ENCODE data around the gene RALGAPB. TPM values are rescaled to one million over a fixed set of nuclear protein-coding genes. Genes with fewer than 3 reads are reported as not detected.

RALGAPB gene
- total RNA-seq, 1 experiment from 2014 or later, result 24.0 TPM

GRCh38 chr20:38615283-38615682 lies 142.6 kb downstream of the RALGAPB start:
- POLR2A ChIA-PET, result no interaction called here
- no peak for ATAC-seq

More at GRCh38 chr20:38615283-38615682, 142.6 kb downstream of the RALGAPB start:
- H4K20me1 ChIP-seq (ENCODE audit: insufficient read depth), result no peaks in the 10 kb centered on the region; the same call in 1 of the 2 replicates
- BruUV-seq (replicated peaks), result no TSS peak
- ChIA-PET RAD21 (ENCODE audit: low non-redundant PET in 1 of 2, low total read pairs in 2 of 2, uncharacterized antibody in 2 of 2, unreplicated experiment in 2 of 2) (no interaction called here), CTCF (no interaction called here)
- H3K4me1 ChIP-seq (ENCODE audit: control insufficient read depth in 1 of 2, insufficient read depth in 2 of 2, low read length in 2 of 2), result peaks cover 2 to 16% of the 10 kb centered on the region in 2 experiments; a peak in 2 of 4 replicates
- TF ChIP-seq REST (IDR thresholded peaks at IDR 0.05; ENCODE audit: low read depth), result no peak
- no peak for TF ChIP-seq FOSL1 (IDR thresholded peaks at IDR 0.05; ENCODE audit: low read depth)
- TF ChIP-seq EZH2 (IDR thresholded peaks at IDR 0.05), result no peak
- no peak for TF ChIP-seq ATF3 (IDR thresholded peaks at IDR 0.05)
- no peak for TF ChIP-seq TCF7L2 (IDR thresholded peaks at IDR 0.05; ENCODE audit: borderline replicate concordance, extremely low read depth, insufficient read depth, insufficient read length)
- no peak for TF ChIP-seq CBX3 (IDR thresholded peaks at IDR 0.05; ENCODE audit: low read depth)
- no peak for TF ChIP-seq ZBTB33 (IDR thresholded peaks at IDR 0.05; ENCODE audit: extremely low read depth, insufficient replicate concordance, low read length)
- no peak for TF ChIP-seq CTCF (IDR thresholded peaks at IDR 0.05 in 2 of 3, conservative IDR thresholded peaks at IDR 0.05 in 1 of 3; ENCODE audit: borderline replicate concordance in 1 of 3, insufficient read depth in 1 of 3, low read depth in 2 of 3, low read length in 2 of 3)
- TF ChIP-seq JUND (IDR thresholded peaks at IDR 0.05), result no peak
- TF ChIP-seq ELF1 (IDR thresholded peaks at IDR 0.05; ENCODE audit: borderline replicate concordance, low read depth), result no peak
- no peak overlapping the region for H2AFZ ChIP-seq (ENCODE audit: low read depth, low read length, poor library complexity, severe bottlenecking)
- no peak overlapping the region for H3K27ac ChIP-seq (ENCODE audit: low read depth, low read length)
- H3K27me3 ChIP-seq (ENCODE audit: insufficient read depth, low read length), result no peaks in the 10 kb centered on the region
- H3K36me3 ChIP-seq (ENCODE audit: control insufficient read depth in 1 of 2, insufficient read depth in 2 of 2, low read length in 2 of 2), result no peaks in the 10 kb centered on the region
- H3K9ac ChIP-seq (ENCODE audit: low read length), result no peak overlapping the region
- no peak overlapping the region for H3K4me2 ChIP-seq (ENCODE audit: low read length)
- intact Hi-C loops (cut with micrococcal nuclease), result no loop called here
- H3K4me3 ChIP-seq (replicated peaks in 1 of 2; ENCODE audit: low read depth in 1 of 2, low read length in 2 of 2), result no peak overlapping the region
- no peaks in the 10 kb centered on the region for H3K9me2 ChIP-seq (ENCODE audit: insufficient read depth)
- H3K79me2 ChIP-seq (ENCODE audit: insufficient read depth, low read length), result no peaks in the 10 kb centered on the region
- no peaks in the 10 kb centered on the region for H3K9me3 ChIP-seq (ENCODE audit: control insufficient read depth in 1 of 2, insufficient read depth in 1 of 2, low read depth in 1 of 2, low read length in 2 of 2)
- DNase-seq (ENCODE audit: low read depth, low spot score), result no peak

Measured in HCT116 (cell line).